Measurements from ENCODE around the gene C16orf95.

The C16orf95 gene

DNA sequence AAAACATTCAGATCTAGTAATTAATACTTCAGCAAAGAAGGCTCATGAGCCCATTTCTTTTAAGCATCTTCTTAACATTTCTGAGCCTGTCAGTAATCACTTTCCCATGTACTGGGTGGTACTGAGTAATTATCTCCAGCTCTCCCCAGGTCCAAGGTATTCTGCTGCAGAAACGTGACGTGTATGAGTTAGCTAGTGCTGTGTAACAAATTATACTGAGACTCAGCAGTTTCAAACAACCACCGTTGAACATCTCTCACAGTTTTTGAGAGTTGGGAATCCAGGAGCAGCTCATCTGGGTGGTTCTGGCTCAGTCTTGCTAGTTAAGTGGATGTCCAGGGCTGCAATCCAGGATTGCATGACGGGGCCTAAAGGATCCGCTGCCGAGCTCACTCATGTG, 25.2 kb downstream of the C16orf95 start:
- DNase-seq = no peak
- Histone ChIP-seq H3K27ac (no peak overlapping the region), H3K9me3 (no peaks in the 10 kb centered on the region), H3K27me3 (no peaks in the 10 kb centered on the region), H3K4me3 (no peak overlapping the region), H3K4me1 (no peaks in the 10 kb centered on the region), H3K36me3 (no peaks in the 10 kb centered on the region)
- TF ChIP-seq, protein P1, sequence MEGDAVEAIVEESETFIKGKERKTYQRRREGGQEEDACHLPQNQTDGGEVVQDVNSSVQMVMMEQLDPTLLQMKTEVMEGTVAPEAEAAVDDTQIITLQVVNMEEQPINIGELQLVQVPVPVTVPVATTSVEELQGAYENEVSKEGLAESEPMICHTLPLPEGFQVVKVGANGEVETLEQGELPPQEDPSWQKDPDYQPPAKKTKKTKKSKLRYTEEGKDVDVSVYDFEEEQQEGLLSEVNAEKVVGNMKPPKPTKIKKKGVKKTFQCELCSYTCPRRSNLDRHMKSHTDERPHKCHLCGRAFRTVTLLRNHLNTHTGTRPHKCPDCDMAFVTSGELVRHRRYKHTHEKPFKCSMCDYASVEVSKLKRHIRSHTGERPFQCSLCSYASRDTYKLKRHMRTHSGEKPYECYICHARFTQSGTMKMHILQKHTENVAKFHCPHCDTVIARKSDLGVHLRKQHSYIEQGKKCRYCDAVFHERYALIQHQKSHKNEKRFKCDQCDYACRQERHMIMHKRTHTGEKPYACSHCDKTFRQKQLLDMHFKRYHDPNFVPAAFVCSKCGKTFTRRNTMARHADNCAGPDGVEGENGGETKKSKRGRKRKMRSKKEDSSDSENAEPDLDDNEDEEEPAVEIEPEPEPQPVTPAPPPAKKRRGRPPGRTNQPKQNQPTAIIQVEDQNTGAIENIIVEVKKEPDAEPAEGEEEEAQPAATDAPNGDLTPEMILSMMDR (IDR thresholded peaks at IDR 0.05) = no peak
- intact Hi-C loops (cut with DNase I; ENCODE audit: low total_unique reads) = no loop called here

DNA sequence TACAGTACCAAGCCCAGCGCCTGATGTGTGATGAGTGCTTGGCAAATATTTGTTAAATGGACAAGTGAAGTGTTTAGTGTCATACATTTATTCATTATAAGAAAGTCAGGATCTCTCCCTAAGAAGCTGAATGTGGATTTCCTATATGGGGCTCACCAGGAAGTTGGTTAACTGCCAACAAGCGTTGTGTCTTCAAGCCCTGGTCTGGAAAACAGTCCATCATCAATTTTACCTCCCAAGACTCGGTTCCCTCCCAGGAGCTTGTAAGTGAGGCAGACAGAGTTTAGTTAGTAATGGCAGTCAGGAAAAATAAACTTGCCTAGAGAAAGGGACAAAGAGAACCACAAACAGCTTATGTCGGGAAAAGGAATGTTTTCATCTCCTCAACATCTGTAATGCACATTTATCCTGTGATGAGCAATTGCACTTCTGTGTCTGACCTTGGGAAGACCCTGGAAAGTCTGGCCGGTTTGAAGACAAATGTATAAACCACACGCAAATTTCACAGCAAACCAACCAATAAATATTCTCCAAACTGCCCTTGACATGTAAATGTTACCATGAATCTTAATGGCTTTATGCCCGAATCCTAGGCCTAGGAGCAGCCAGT, 28.3 kb downstream of the C16orf95 start:
- no peak for DNase-seq
- no peak overlapping the region for H3K4me3 ChIP-seq
- H3K9me3 ChIP-seq = no peaks in the 10 kb centered on the region
- TF ChIP-seq, protein P1 (IDR thresholded peaks at IDR 0.05) = no peak
- no peaks in the 10 kb centered on the region for H3K27me3 ChIP-seq
- H3K36me3 ChIP-seq = no peaks in the 10 kb centered on the region
- H3K4me1 ChIP-seq = no peaks in the 10 kb centered on the region
- no peak overlapping the region for H3K27ac ChIP-seq
- intact Hi-C loops (cut with DNase I; ENCODE audit: low total_unique reads) = no loop called here

DNA sequence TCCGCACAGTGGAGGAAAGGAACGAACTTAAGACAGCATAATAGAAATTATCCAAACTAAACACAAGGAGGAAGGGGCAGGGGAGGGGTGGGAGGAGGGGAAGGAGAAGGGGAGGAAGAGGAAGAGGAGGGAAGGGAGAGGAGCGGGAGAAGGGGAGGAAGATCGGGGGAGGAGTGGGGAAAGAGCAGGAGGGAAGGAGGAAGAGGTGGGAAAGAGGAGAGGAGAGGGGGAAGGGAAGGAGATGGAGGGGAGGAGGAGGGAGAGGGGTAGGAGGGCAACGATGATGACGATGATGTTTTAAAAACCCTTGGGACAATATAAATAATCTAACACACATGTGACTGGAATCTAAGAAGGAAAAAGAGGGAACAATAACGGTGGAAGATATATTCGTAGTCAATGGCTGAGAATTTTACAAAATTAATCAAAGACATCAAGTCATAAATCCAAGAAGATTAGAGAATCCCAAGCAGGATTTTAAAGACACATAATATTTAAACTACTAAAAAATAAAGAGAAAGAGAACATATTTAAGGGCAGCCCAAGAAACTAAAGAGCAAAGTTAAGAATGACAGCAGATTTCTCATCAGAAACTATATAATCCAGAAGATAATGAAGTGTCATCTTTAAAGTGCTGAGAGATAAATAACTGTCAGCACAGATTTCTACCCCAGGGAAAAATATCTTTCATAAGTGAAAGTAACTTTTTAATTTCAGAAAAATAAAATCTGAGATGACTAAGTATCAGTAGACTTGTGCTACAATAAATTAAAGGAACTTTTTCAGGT, 30.2 kb downstream of the C16orf95 start:
- Histone ChIP-seq H3K36me3 (no peaks in the 10 kb centered on the region), H3K4me1 (no peaks in the 10 kb centered on the region), H3K9me3 (no peaks in the 10 kb centered on the region), H3K27ac (no peak overlapping the region), H3K27me3 (no peaks in the 10 kb centered on the region), H3K4me3 (no peak overlapping the region)
- intact Hi-C loops (cut with DNase I; ENCODE audit: low total_unique reads) = no loop called here
- DNase-seq = no peak
- TF ChIP-seq, protein P1 (IDR thresholded peaks at IDR 0.05) = no peak

DNA sequence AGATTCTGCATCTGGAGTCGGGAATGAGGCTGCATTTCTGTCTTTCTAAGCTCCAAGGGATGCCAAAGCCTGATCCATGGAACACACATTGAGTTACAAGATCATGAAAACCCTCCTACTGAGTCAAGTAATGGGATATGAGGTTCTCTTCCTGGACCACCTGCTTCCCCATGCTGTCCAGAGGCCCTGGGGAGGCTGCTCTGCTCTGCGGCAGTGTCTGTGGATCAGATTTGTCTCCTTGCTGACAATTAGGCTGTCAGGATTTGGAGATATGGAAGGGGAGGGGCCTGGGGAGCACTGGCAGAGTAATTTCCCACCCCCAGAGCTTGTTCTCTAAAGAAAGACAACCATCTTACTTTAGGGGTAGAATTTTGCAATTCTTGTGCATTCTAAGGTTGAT, 33.0 kb downstream of the C16orf95 start:
- intact Hi-C loops (cut with DNase I; ENCODE audit: low total_unique reads) = no loop called here
- Histone ChIP-seq H3K4me3 (no peak overlapping the region), H3K9me3 (no peaks in the 10 kb centered on the region), H3K4me1 (no peaks in the 10 kb centered on the region), H3K36me3 (no peaks in the 10 kb centered on the region), H3K27me3 (no peaks in the 10 kb centered on the region), H3K27ac (no peak overlapping the region)
- DNase-seq = no peak
- TF ChIP-seq, protein P1 (IDR thresholded peaks at IDR 0.05) = no peak

DNA sequence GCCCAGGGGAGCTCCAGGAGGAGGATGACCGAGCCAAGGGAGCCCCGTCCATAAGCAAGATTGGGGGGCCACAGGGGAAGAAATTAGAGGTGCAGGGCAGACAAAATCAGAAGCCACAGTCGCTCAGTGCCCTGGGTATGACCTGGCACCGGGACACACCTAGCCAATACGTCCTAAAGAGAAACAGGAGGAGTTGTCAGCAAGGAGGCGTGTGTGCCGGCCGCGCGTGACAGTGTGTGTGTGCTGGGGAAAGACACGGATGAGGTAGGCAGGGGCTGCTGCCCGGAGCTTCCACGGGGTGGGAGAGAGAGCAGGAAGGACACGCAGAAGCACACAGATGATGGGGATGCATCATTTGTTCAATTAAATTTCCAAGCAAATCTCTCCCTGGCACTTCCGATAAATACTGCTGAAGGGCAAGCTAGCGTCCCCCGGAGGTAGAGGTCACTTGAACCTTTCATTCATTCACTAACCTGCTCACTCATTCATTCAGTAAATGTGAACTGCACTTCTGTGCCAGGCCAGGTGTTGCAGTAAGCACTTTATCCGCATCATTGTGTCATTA, 38.0 kb downstream of the C16orf95 start:
- intact Hi-C loops (cut with DNase I; ENCODE audit: low total_unique reads) = loop anchor here (5.0 kb wide), 2 partner anchors 212 to 717 kb away; no protein-coding TSS in a partner anchor
- peaks cover 0 to 8% (median 2%) of the 10 kb centered on the region in 4 donors for H3K4me1 ChIP-seq
- no peaks in the 10 kb centered on the region for H3K36me3 ChIP-seq
- TF ChIP-seq, protein P1 (IDR thresholded peaks at IDR 0.05) = no peak
- no peak overlapping the region for H3K4me3 ChIP-seq
- no peaks in the 10 kb centered on the region for H3K9me3 ChIP-seq
- no peak for DNase-seq
- H3K27me3 ChIP-seq = no peaks in the 10 kb centered on the region
- H3K27ac ChIP-seq = no peak overlapping the region
